Astrocyte (in vitro differentiated cells and primary cell): Measurements from ENCODE around the gene CNOT3.

ENCODE experiments used
- CTCF ChIP-seq: IDR thresholded peaks from 2 replicates; pipeline ENCODE4 v1.5.1; 2011; ENCODE audit warnings: low read depth, mild to moderate bottlenecking, inconsistent platforms, low read length, moderate library complexity; ENCODE audit not compliant: insufficient read depth
- EZH2 ChIP-seq: IDR thresholded peaks from 2 replicates; pipeline ENCODE4 v1.6.1; 2012; ENCODE audit warnings: mild to moderate bottlenecking, low read length, inconsistent platforms; ENCODE audit not compliant: insufficient read depth

- TF ChIP-seq CTCF (no peak), EZH2 (no peak)
Observed at GRCh38 chr19:54152878-54153524, 15.4 kb downstream of the CNOT3 start.
